GM18519 (cell line): ENCODE data around the gene DPP4.

Experiments used
- ATAC-seq: cut with Tn5 transposase; IDR thresholded peaks from one replicate; pipeline ENCODE4 v1.9.1; 2021; ENCODE audit warnings: mild to moderate bottlenecking, moderate library complexity; ENCODE audit not compliant: unreplicated experiment, low FRiP score

DPP4 gene

GRCh38 chr2:162086904-162087303 is 12.9 kb upstream of the DPP4 start:
- no peak for ATAC-seq

- no peak for ATAC-seq
These were observed 11.3 kb upstream of the DPP4 start for GRCh38 chr2:162085090-162085891.

- no peak for ATAC-seq
These were observed 10.5 kb upstream of the DPP4 start for GRCh38 chr2:162084536-162084935.

DNA sequence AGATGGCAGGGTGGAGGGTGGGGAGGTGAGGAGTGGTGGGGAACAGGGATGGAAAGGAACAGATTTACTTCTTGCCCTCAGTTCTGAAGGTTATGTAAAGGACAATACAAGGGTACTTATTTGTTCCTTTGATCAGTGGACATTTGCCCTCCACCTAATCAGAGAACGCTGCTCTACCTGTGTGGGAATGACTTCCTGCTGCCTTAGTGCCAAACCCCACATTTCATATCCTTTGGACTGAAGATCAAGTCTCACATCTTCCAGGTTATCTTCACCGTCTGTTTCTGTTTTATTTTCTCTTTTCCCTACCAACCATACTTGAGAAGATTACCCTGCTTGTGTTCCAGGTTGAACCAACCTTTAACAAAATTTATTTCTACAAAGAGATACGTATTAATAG is 8.7 kb upstream of the DPP4 start:
- no peak for ATAC-seq

GRCh38 chr2:162082036-162082435 is 8.0 kb upstream of the DPP4 start:
- no peak for ATAC-seq

DNA sequence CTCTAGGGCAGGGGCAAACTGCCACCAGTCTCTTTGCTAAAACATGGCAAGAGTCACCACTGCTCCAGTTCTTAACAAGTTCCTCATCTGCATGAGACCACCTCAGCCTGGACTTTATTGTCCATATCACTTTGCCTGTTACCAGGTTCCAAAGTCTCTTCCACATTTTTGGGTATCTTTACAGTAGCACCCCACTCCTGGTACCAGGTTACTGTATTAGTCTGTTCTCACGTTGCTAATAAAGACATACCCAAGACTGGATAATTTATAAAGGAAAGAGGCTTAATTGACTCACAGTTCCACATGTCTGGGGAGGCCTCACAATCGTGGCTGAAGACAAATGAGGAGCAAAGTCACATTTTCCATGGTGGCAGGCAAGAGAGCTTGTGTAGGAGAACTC is 5.5 kb upstream of the DPP4 start:
- no peak for ATAC-seq

- ATAC-seq = no peak
These were observed 1.7 kb upstream of the DPP4 start for GRCh38 chr2:162075689-162076132.

- no peak for ATAC-seq
These were observed 1.1 kb upstream of the DPP4 start for GRCh38 chr2:162074928-162075688.

DNA sequence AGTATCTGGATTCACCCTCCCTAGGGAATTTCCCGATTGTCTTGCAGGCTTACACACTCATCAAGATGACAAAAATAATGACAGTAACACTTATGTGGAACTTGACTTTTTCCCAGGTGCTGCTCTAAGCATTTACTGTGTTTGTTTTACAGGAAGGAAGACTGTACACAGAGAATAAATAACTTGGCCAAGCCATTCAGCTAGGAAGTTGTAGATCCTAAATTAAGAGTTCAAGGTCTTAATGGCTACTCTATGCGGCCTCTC is 549 bp upstream of the DPP4 start:
- no peak for ATAC-seq

GRCh38 chr2:162072976-162073887 is 783 bp downstream of the DPP4 start:
- peak; percentile 4 for ATAC-seq

DNA sequence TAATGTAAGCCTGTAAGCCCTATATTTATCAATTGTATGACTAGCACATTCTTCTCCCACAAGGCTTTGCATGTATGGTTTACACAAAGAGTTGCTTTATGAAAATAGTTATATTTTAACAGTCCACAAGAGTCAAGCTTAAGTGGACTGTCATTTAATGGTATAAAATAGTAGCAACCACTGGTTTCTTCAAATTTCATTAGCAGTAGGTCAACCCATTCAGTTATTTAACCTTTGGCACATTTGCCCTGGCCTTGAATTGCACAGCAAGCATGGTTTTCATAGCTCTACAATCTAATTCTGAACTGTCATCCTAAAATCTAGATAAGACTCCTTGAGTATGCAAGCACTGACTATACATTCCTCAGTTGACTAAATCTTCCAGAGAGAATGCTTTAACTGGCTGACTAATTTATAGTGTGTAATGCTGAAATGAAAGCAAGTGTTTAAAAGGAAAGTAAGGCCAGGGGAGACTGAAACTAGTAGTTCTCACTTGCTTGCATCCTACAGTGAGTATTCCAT is 1.8 kb downstream of the DPP4 start:
- ATAC-seq = peak; percentile 65

- ATAC-seq = no peak
These were observed 3.0 kb downstream of the DPP4 start for GRCh38 chr2:162071001-162071400.

DNA sequence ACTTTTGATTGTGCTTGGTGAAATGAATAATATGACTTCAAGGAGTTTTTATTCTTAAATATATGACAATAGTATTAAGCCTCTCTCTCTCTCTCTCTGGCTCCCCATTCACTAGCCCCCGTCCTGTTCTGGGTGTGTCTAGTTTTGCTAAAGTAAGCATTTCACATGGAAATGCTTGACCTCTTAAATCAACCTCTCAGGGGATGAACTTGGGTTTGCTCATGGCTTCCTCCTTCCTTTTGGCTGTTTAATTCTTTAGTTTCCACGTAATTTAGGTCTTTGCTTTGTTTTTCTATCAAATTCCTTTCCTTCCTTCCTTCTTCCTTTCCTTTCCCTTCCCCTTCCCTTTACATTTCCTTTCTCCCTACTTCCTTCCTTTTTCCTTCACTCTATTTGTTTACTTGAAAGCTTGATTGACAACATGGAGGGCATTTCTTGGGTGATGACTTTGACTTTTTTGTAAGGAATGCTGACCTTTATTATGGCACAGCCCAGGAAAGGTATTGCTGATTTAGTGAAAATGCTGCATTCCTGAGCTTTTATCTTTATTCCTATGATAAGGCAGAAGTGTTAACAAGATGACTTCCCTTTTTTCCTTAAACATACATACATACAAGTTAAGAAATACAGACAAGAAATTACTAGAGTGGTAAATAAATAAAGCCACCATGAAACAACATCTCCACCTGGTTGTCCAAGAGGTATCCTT is 3.6 kb downstream of the DPP4 start:
- no peak for ATAC-seq

DNA sequence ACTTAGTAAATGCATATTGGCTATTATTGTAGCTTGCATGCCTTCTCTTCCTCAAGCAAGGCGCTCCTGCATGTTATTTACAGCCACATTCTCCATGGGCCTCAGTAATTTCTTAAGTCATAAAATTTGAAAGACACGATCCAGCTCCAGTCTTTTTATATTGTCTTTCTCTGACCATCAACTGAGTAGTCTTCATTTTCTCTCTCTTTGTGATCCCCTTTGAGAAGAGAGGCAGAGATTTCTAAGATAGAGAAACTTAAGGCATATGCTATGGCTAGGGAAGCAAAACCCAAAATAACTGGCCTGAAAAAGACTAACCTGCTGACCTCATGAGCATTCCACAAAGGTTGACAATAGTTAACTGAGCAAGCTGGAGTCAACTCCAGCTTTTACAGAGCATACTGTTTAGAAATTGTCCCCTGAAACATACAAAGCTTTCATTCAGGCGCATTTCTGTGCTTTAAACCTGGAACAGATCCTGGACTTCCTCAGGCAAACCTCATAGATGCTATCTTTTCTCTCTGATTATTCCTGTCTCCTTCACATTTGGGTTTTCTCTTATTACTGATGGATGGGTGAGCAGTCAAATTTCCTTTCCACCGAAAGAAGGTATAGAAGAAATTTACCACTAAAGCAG is 4.6 kb downstream of the DPP4 start:
- ATAC-seq = no peak

GRCh38 chr2:162067596-162067995 is 6.4 kb downstream of the DPP4 start:
- ATAC-seq = no peak

DNA sequence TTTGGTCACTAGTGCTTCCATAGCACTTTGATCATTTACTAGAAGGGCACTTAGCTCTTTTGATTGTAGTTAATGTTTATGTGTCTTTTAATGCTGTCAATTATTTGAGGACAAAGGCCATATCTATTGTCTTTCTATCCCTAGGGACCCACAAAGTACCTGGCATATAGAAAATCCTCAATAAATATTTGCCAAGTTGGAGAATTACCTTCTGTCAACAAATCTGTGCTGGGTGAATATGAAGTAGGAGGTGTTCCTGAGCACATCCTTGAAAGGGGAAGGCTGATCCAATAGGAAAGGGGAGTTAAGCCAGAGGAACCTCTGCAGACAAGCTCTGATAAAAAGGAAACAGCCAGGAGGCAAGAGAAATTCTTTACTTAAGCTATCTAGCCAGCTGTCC is 8.2 kb downstream of the DPP4 start:
- no peak for ATAC-seq

GRCh38 chr2:162063899-162064298 is 10.1 kb downstream of the DPP4 start:
- ATAC-seq = peak; percentile 28

DNA sequence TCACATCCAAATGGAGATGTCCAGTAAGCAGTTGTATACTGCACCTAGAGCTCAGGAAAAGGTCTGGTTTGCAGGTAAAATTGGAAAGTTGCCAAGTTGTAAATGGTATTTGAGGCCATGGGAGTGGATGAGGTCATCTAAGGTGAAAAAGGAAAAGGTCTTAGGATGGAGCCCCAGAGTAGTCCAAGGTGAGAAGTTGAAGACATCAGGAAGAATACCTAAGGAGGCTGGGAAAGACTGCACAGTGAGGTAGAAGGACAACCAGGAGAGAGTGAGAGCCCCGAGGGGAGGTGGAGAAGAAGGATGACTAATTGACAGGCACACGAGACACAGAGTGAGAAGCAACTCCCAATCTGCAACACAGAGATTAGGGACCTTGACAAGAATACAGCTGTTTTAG is 10.7 kb downstream of the DPP4 start:
- no peak for ATAC-seq

GRCh38 chr2:162062559-162062958 is 11.5 kb downstream of the DPP4 start:
- ATAC-seq = no peak

DNA sequence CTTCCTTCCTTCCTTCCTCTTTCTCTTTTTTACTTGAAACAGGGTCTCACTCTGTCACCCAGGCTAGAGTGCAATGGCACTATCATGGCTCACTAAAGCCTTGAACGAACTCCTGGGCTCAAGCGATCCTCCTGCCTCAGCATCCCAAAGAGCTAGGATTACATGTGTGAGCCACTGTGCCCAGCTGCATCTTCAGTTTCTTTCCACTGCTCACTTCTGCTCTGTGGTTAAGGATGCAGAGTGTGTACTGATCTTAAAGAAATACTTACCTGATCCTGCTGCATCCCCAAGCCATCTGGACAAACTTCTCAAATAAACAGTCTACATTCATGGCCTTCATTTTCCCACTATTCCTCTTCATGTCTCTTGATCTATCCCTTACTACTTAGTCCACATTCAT is 13.0 kb downstream of the DPP4 start:
- no peak for ATAC-seq
